Lung (tissue), 12 donors: ENCODE measurements around the gene PRKCB. TPM values are rescaled to one million over a fixed set of nuclear protein-coding genes. Genes with fewer than 3 reads are reported as not detected.
A peak's percentile ranks its signal among the peaks of the same experiment; 100 is the strongest.

Experiments
- ATAC-seq: fragments of 200-7000 bp; cut with Tn5 transposase; one replicate; pipeline ENCODE4 v1.9.1; 2020; ENCODE audit warnings: moderate number of reproducible peaks; ENCODE audit not compliant: insufficient read depth, low FRiP score
- DNase-seq, 3 donors: peaks; one replicate each; pipeline ENCODE4 v3.0.0-alpha.2; 2013 to 2017
- H3K27ac ChIP-seq, 2 donors: one replicate each; pipeline ENCODE4 v1.5.1; 2013; ENCODE audit warnings: mild to moderate bottlenecking in 2 of 2, moderate library complexity in 2 of 2, control low read depth in 1 of 2, inconsistent platforms in 1 of 2, low read depth in 1 of 2, low read length in 1 of 2
- H3K27me3 ChIP-seq, 3 donors: one replicate each; pipeline ENCODE4 v1.5.1; 2013; ENCODE audit warnings: low read length in 2 of 3; ENCODE audit not compliant: control insufficient read depth in 3 of 3, insufficient read depth in 3 of 3
- H3K36me3 ChIP-seq, 4 donors: one replicate each; pipeline ENCODE4 v1.5.1; 2013; ENCODE audit warnings: low read length in 4 of 4, mild to moderate bottlenecking in 1 of 4, moderate library complexity in 1 of 4; ENCODE audit not compliant: control insufficient read depth in 4 of 4, insufficient read depth in 4 of 4
- H3K4me1 ChIP-seq, 5 donors: one replicate each; pipeline ENCODE4 v1.5.1; 2013; ENCODE audit warnings: low read length in 5 of 5, mild to moderate bottlenecking in 2 of 5, moderate library complexity in 1 of 5; ENCODE audit not compliant: control insufficient read depth in 5 of 5, insufficient read depth in 5 of 5
- H3K4me3 ChIP-seq: one replicate; pipeline ENCODE4 v1.5.1; 2013; ENCODE audit warnings: mild to moderate bottlenecking, control low read depth, moderate library complexity
- H3K9ac ChIP-seq, 2 donors: one replicate each; pipeline ENCODE4 v1.5.1; 2013; ENCODE audit warnings: low read length in 2 of 2, control low read depth in 1 of 2; ENCODE audit not compliant: insufficient read depth in 1 of 2
- H3K9me3 ChIP-seq, 4 donors: one replicate each; pipeline ENCODE4 v1.5.1; 2013; ENCODE audit warnings: low read length in 3 of 4, mild to moderate bottlenecking in 1 of 4, moderate library complexity in 1 of 4; ENCODE audit not compliant: control insufficient read depth in 4 of 4, insufficient read depth in 3 of 4
- WGBS, 2 donors: extraction: QIAGEN DNeasy Blood & Tissue Kit; methylation state at CpG; one replicate each; pipeline ENCODE4 v1.1.7; 2013; 5-methylcytosine and 5-hydroxymethylcytosine counted together
- polyA plus RNA-seq, 2 donors: library from polyadenylated mRNA; stranded (reverse); fragments of 200-250 nt; gene quantifications; one replicate each; pipeline ENCODE4 v1.2.1, GENCODE V29; 2013
- total RNA-seq, 2 donors: library from RNA; depleted of rRNA in 1 of 2; stranded (reverse); fragments of >200 nt in 1 of 2; gene quantifications; one replicate each; pipeline ENCODE4 v1.2.1, GENCODE V29; 2014 to 2021
- TF ChIP-seq, protein P1 (sequence below): IDR thresholded peaks from 2 replicates; pipeline ENCODE4 v1.5.1; 2012; ENCODE audit warnings: mild to moderate bottlenecking; ENCODE audit errors: control extremely low read depth, extremely low read depth
- donor health status: control.
- donor health status: control.
- donor health status: Bipolar disorder and iron deficiency.
- donor health status: healthy.
- donor health status: DM: yes; HTN: yes; CAD: no.

PRKCB gene
- total and polyA plus RNA-seq, 4 donors, result 2.5 to 46.4 (median 21.8) TPM

GRCh38 chr16:23832882-23833281 is 2.9 kb upstream of the PRKCB start:
- Histone ChIP-seq H3K9me3 (peaks cover 0 to 10% (median 2%) of the 10 kb centered on the region in 4 donors), H3K4me1 (peaks cover 0 to 31% (median 7%) of the 10 kb centered on the region in 5 donors), H3K27ac (no peak overlapping the region), H3K27me3 (peaks cover 0 to 17% (median 5%) of the 10 kb centered on the region in 3 donors), H3K4me3 (no peak overlapping the region), H3K9ac (no peak overlapping the region), H3K36me3 (no peaks in the 10 kb centered on the region)
- ATAC-seq, result no peak
- 77 to 87% methylated on average over 1 of the region's 1 CpG for WGBS, 2 donors
- no peak for DNase-seq
- TF ChIP-seq, protein P1, sequence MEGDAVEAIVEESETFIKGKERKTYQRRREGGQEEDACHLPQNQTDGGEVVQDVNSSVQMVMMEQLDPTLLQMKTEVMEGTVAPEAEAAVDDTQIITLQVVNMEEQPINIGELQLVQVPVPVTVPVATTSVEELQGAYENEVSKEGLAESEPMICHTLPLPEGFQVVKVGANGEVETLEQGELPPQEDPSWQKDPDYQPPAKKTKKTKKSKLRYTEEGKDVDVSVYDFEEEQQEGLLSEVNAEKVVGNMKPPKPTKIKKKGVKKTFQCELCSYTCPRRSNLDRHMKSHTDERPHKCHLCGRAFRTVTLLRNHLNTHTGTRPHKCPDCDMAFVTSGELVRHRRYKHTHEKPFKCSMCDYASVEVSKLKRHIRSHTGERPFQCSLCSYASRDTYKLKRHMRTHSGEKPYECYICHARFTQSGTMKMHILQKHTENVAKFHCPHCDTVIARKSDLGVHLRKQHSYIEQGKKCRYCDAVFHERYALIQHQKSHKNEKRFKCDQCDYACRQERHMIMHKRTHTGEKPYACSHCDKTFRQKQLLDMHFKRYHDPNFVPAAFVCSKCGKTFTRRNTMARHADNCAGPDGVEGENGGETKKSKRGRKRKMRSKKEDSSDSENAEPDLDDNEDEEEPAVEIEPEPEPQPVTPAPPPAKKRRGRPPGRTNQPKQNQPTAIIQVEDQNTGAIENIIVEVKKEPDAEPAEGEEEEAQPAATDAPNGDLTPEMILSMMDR, result no peak

DNA sequence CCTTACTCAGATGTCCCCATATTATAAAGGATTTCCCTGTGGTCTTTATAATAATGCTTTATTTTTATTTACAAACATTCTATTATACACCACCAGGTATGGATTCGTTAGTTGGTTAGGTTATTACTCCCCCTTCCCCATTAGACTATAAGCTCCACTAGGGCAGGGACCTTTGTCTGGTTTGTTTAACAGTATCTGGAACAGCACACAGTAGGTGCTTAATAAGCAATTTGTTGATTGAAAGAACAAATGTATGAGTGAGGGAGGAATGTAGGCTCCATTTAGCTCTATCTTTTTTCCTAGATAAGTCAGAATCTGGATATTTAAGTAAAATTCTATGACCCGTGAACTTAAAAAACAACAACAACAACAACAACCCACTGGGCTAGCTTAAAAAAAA is 2.3 kb upstream of the PRKCB start:
- H3K9ac ChIP-seq, result no peak overlapping the region
- no peak overlapping the region for H3K27ac ChIP-seq
- TF ChIP-seq, protein P1, result no peak
- no peak overlapping the region for H3K4me3 ChIP-seq
- no peak for ATAC-seq
- H3K36me3 ChIP-seq, result no peaks in the 10 kb centered on the region
- 88 to 93% methylated on average over 2 of the region's 2 CpGs for WGBS, 2 donors
- H3K27me3 ChIP-seq, result peaks cover 0 to 17% (median 5%) of the 10 kb centered on the region in 3 donors
- H3K4me1 ChIP-seq, result peaks cover 0 to 37% (median 7%) of the 10 kb centered on the region in 5 donors
- peaks cover 0 to 10% (median 3%) of the 10 kb centered on the region in 4 donors for H3K9me3 ChIP-seq
- DNase-seq, result no peak

DNA sequence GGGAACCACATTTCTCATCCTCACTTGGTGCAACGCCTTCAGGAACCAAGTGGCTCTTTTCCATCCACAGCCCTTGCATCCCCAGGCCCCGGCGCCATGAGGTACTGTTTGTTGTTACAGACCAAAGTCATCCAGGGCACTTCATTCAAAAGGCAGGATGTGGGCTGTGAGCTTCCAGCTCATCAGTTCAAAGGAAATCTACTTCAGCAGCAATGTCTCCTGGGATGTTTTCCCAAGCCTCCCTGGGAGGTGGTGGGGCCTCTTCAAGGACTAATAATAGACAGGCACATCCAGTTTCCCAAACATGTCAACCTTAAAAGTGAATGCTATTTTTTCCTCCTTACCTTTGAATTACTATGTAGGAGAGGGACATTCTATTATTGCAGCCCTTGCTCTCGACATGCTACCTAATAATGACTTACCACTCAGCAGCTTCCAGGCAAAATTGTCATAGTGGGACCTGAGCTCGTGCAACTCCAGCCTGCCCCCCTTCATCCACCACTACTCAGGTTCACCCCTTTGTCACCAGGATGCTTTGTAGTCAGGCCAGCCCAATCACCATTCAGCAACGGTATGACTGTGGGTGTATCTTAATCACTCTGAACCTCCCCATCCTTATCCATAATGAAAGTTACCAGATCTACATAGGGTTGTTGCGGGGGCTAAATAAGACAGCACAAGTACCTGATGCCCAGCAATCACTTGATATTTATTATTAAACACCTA is 1.7 kb upstream of the PRKCB start:
- Histone ChIP-seq H3K9me3 (peaks cover 0 to 7% (median 3%) of the 10 kb centered on the region in 4 donors), H3K36me3 (no peaks in the 10 kb centered on the region), H3K27ac (no peak overlapping the region), H3K4me3 (no peak overlapping the region), H3K4me1 (peaks cover 0 to 41% (median 7%) of the 10 kb centered on the region in 5 donors), H3K9ac (no peak overlapping the region), H3K27me3 (peaks cover 0 to 17% (median 5%) of the 10 kb centered on the region in 3 donors)
- DNase-seq (peak; percentile 71 to 92 (median 84)), ATAC-seq (no peak)
- WGBS, 2 donors, result 65 to 80% methylated on average over 7 of the region's 7 CpGs
- TF ChIP-seq, protein P1, result no peak
